HCT116 (cell line): ENCODE measurements around the gene MFRP. TPM values are rescaled to one million over a fixed set of nuclear protein-coding genes. Genes with fewer than 3 reads are reported as not detected.

Source experiments
- ATAC-seq: fragments of 200-7000 bp; cut with Tn5 transposase; 2 replicates; pipeline ENCODE4 v1.9.1; 2020; ENCODE audit warnings: mild to moderate bottlenecking, moderate library complexity
- BruUV-seq: library from RNA; stranded (reverse); fragments of 400-500 nt; replicated peaks from 2 replicates; lab custom pipeline; 2021; lab: Mats Ljungman, UMichigan
- CTCF ChIA-PET: fragments of 300-600 bp; sonication (Branson Sonifier 250); formaldehyde crosslinking; loops from one replicate; lab custom pipeline; 2021; ENCODE audit warnings: antibody characterized with exemption; lab: Charles Lee
- POLR2A ChIA-PET: fragments of 300-600, 350-600 bp; sonication (Branson Sonifier 250); formaldehyde crosslinking; loops from one replicate; lab custom pipeline; 2021; ENCODE audit warnings: antibody characterized with exemption; lab: Charles Lee
- RAD21 ChIA-PET, 2 experiments: fragments of 300-600 bp; sonication (Branson Sonifier 250); formaldehyde crosslinking; loops; one replicate each; lab custom pipeline; 2023; ENCODE audit warnings: low total read pairs in 2 of 2; ENCODE audit not compliant: uncharacterized antibody in 2 of 2, unreplicated experiment in 2 of 2, low non-redundant PET in 1 of 2; lab: Charles Lee
- DNase-seq: peaks from one replicate; pipeline ENCODE4 v3.0.0-alpha.2; 2010; ENCODE audit warnings: low read depth, low spot score
- H2AFZ ChIP-seq: fragments of 200-600 bp; shearing (Covaris generic), sonication (generic); 2 replicates; pipeline ENCODE4 v1.6.1; 2017; ENCODE audit warnings: low read depth, mixed run types, mixed read lengths, antibody characterized with exemption, low read length; ENCODE audit not compliant: poor library complexity, severe bottlenecking
- H3K27ac ChIP-seq: 2 replicates; pipeline ENCODE4 v1.5.1; 2012; ENCODE audit warnings: low read depth, low read length
- H3K27me3 ChIP-seq: fragments of 200-600 bp; sonication (generic); 2 replicates; pipeline ENCODE4 v1.6.1; 2016; ENCODE audit warnings: mixed run types, low read length, mixed read lengths; ENCODE audit not compliant: insufficient read depth
- H3K36me3 ChIP-seq, 2 experiments: fragments of 200-500 bp in 1 of 2; fragments of 200-600 bp in 1 of 2; sonication (Bioruptor generic) in 1 of 2; sonication (generic) in 1 of 2; 2 replicates each; pipeline versions ENCODE4 v1.5.1 to v1.6.1; 2014 to 2016; ENCODE audit warnings: low read length in 2 of 2, inconsistent platforms in 1 of 2, mixed read lengths in 1 of 2, mixed run types in 1 of 2; ENCODE audit not compliant: insufficient read depth in 2 of 2, control insufficient read depth in 1 of 2
- H3K4me1 ChIP-seq, 2 experiments: fragments of 200-600 bp in 1 of 2; sonication (generic) in 1 of 2; 2 replicates each; pipeline versions ENCODE4 v1.5.1 to v1.6.1; 2012 to 2017; ENCODE audit warnings: low read length in 2 of 2, inconsistent platforms in 1 of 2, mild to moderate bottlenecking in 1 of 2, mixed read lengths in 1 of 2, mixed run types in 1 of 2, moderate library complexity in 1 of 2; ENCODE audit not compliant: insufficient read depth in 2 of 2, control insufficient read depth in 1 of 2
- H3K4me2 ChIP-seq: fragments of 200-600 bp; sonication (generic); 2 replicates; pipeline ENCODE4 v1.6.1; 2017; ENCODE audit warnings: mixed run types, low read length, mixed read lengths
- H3K4me3 ChIP-seq, 2 experiments: fragments of 200-600 bp in 1 of 2; sonication (generic) in 1 of 2; replicated peaks in 1 of 2; 2 replicates each; pipeline ENCODE4 v1.5.1; 2011 to 2016; ENCODE audit warnings: low read length in 2 of 2, control low read depth in 1 of 2, low read depth in 1 of 2, mild to moderate bottlenecking in 1 of 2, mixed read lengths in 1 of 2, mixed run types in 1 of 2
- H3K79me2 ChIP-seq: fragments of 200-600 bp; sonication (generic); 2 replicates; pipeline ENCODE4 v1.6.1; 2017; ENCODE audit warnings: mild to moderate bottlenecking, mixed run types, low read length, moderate library complexity, mixed read lengths; ENCODE audit not compliant: insufficient read depth
- H3K9ac ChIP-seq: fragments of 200-600 bp; sonication (generic); 2 replicates; pipeline ENCODE4 v1.6.1; 2016; ENCODE audit warnings: low read length, mixed read lengths
- H3K9me2 ChIP-seq: fragments of 200-600 bp; sonication (generic), shearing (Covaris generic); 2 replicates; pipeline ENCODE4 v1.6.1; 2017; ENCODE audit warnings: mixed run types, mild to moderate bottlenecking, moderate library complexity; ENCODE audit not compliant: insufficient read depth
- H3K9me3 ChIP-seq, 2 experiments: fragments of 200-500 bp in 1 of 2; fragments of 200-600 bp in 1 of 2; sonication (Bioruptor generic) in 1 of 2; sonication (generic) in 1 of 2; 2 replicates each; pipeline ENCODE4 v1.6.1; 2014 to 2017; ENCODE audit warnings: low read length in 2 of 2, mixed read lengths in 2 of 2, inconsistent platforms in 1 of 2, low read depth in 1 of 2, mild to moderate bottlenecking in 1 of 2, mixed run types in 1 of 2, moderate library complexity in 1 of 2; ENCODE audit not compliant: control insufficient read depth in 1 of 2, insufficient read depth in 1 of 2
- H4K20me1 ChIP-seq: fragments of 200-600 bp; sonication (generic), shearing (Covaris generic); 2 replicates; pipeline ENCODE4 v1.6.1; 2017; ENCODE audit warnings: mixed run types, mild to moderate bottlenecking, moderate library complexity; ENCODE audit not compliant: insufficient read depth
- CBX3 ChIP-seq: IDR thresholded peaks from 2 replicates; pipeline ENCODE4 v1.6.1; 2012; ENCODE audit warnings: low read depth
- CEBPB ChIP-seq: IDR thresholded peaks from 2 replicates; pipeline ENCODE4 v1.6.1; 2012; ENCODE audit warnings: low read depth
- CTCF ChIP-seq, 3 experiments: fragments of 200-600 bp in 1 of 3; sonication (generic) in 1 of 3; IDR thresholded peaks in 2 of 3; conservative IDR thresholded peaks in 1 of 3; 2 replicates each; pipeline ENCODE4 v1.5.1; 2012 to 2017; ENCODE audit warnings: low read depth in 2 of 3, low read length in 2 of 3, antibody characterized with exemption in 1 of 3, borderline replicate concordance in 1 of 3, control low read depth in 1 of 3, mild to moderate bottlenecking in 1 of 3, mixed read lengths in 1 of 3, mixed run types in 1 of 3, moderate library complexity in 1 of 3; ENCODE audit not compliant: insufficient read depth in 1 of 3
- ELF1 ChIP-seq: IDR thresholded peaks from 2 replicates; pipeline ENCODE4 v1.6.1; 2012; ENCODE audit warnings: low read depth, borderline replicate concordance
- EZH2phosphoT487 ChIP-seq: fragments of 200-600 bp; IDR thresholded peaks from 2 replicates; pipeline ENCODE4 v1.6.1; 2018; ENCODE audit warnings: antibody characterized with exemption, borderline replicate concordance
- POLR2A ChIP-seq: IDR thresholded peaks from 2 replicates; pipeline ENCODE4 v1.7.0; 2011; ENCODE audit warnings: borderline replicate concordance; ENCODE audit not compliant: insufficient read depth, insufficient read length; ENCODE audit errors: extremely low read depth
- POLR2AphosphoS5 ChIP-seq: IDR thresholded peaks from 2 replicates; pipeline ENCODE4 v1.6.1; 2011; ENCODE audit warnings: mild to moderate bottlenecking, low read depth, low read length, moderate library complexity
- SP1 ChIP-seq: IDR thresholded peaks from 2 replicates; pipeline ENCODE4 v1.6.1; 2012; ENCODE audit warnings: low read depth
- SRF ChIP-seq: IDR thresholded peaks from 2 replicates; pipeline ENCODE4 v1.6.1; 2012; ENCODE audit warnings: low read depth
- TCF7L2 ChIP-seq: IDR thresholded peaks from 2 replicates; pipeline ENCODE4 v1.7.0; 2011; ENCODE audit warnings: borderline replicate concordance, inconsistent platforms; ENCODE audit not compliant: insufficient read depth, insufficient read length; ENCODE audit errors: extremely low read depth
- YY1 ChIP-seq: IDR thresholded peaks from 2 replicates; pipeline ENCODE4 v1.6.1; 2011; ENCODE audit warnings: low read length, low read depth, moderate library complexity, mild to moderate bottlenecking; ENCODE audit not compliant: insufficient replicate concordance; ENCODE audit errors: extremely low read depth
- ZFX ChIP-seq: fragments of 450-650 bp; IDR thresholded peaks from 2 replicates; pipeline ENCODE4 v1.6.1; 2017
- ZNF274 ChIP-seq: fragments of 200-500 bp; sonication (Bioruptor generic); IDR thresholded peaks from 2 replicates; pipeline ENCODE4 v1.6.1; 2014; ENCODE audit warnings: mild to moderate bottlenecking, low read depth, low read length, inconsistent platforms
- intact Hi-C: fragments of 100-400 bp; cut with micrococcal nuclease; formaldehyde crosslinking; loops from 2 replicates; pipeline ENCODE4 v1.10.0; 2022
- total RNA-seq: library from RNA; stranded (reverse); gene quantifications from one replicate; pipeline ENCODE4 v1.2.1, GENCODE V29; 2021; ENCODE audit not compliant: unreplicated experiment
- TF ChIP-seq, protein P1 (sequence below): IDR thresholded peaks from 2 replicates; pipeline ENCODE4 v1.6.1; 2011; ENCODE audit warnings: mild to moderate bottlenecking, low read length, moderate library complexity; ENCODE audit not compliant: insufficient replicate concordance; ENCODE audit errors: extremely low read depth

MFRP gene
- total RNA-seq, 1 experiment from 2014 or later = not detected

DNA sequence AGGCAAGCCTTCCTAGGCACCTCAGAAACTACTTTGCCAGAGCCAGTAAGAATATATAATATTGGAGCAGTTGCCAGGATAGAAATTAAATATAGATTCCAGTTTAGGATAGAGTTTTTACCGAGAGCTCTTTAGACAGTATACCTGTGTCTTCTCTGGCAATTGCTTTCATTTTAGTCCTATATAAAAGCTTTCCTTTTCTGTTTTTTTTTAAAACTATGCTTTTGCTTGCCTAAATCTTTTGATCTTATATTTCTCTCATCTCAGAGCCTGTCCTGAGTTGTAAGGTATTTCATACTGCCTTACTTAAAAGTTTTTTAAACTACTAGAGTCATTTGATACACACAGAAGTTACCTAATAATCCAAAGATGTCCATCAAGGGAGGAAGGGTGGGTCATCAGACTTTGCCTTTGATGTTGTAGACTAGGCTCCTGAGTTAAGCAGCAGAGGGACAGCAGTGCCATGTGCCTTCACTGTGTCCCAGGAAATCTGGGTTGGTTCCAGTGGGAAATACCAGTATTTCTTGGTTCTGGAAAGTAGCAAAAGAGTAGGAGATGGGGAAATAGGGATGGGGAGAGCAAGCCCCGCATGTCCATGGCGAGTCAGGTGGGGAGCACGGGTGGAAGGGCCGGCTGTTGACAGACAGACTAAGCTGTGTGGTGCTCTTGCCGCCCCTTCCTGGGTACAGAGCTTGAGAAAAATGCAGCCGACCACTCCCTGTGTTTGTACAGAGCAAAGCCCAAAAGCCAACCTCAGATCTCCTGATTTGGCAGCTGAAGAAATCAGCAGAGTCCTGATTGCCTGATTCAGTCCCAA lies 40.7 kb downstream of the MFRP start:
- ChIA-PET CTCF (no interaction called here), POLR2A (no interaction called here)
- TF ChIP-seq YY1 (no peak), ZNF274 (no peak), ZFX (no peak), CBX3 (no peak), CTCF (IDR thresholded peaks at IDR 0.05 in 2 of 3, conservative IDR thresholded peaks at IDR 0.05 in 1 of 3; ENCODE audit: borderline replicate concordance in 1 of 3, insufficient read depth in 1 of 3, low read depth in 2 of 3, low read length in 2 of 3) (no peak), ELF1 (no peak), TCF7L2 (no peak), SP1 (no peak), POLR2AphosphoS5 (no peak), EZH2phosphoT487 (no peak), SRF (no peak), CEBPB (no peak), POLR2A (no peak)
- TF ChIP-seq, protein P1, sequence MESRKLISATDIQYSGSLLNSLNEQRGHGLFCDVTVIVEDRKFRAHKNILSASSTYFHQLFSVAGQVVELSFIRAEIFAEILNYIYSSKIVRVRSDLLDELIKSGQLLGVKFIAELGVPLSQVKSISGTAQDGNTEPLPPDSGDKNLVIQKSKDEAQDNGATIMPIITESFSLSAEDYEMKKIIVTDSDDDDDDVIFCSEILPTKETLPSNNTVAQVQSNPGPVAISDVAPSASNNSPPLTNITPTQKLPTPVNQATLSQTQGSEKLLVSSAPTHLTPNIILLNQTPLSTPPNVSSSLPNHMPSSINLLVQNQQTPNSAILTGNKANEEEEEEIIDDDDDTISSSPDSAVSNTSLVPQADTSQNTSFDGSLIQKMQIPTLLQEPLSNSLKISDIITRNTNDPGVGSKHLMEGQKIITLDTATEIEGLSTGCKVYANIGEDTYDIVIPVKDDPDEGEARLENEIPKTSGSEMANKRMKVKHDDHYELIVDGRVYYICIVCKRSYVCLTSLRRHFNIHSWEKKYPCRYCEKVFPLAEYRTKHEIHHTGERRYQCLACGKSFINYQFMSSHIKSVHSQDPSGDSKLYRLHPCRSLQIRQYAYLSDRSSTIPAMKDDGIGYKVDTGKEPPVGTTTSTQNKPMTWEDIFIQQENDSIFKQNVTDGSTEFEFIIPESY = no peak
- TF ChIP-seq, all 23 proteins: peak for 0

More for the DNA sequence above, 40.7 kb downstream of the MFRP start:
- peaks cover 12 to 16% of the 10 kb centered on the region in 2 experiments for H3K36me3 ChIP-seq
- no peak overlapping the region for H3K4me3 ChIP-seq
- H3K27ac ChIP-seq = no peak overlapping the region
- no peak overlapping the region for H2AFZ ChIP-seq
- no peak overlapping the region for H3K4me2 ChIP-seq
- intact Hi-C loops = no loop called here
- RAD21 ChIA-PET = no interaction called here
- H3K9ac ChIP-seq = no peak overlapping the region
- no peaks in the 10 kb centered on the region for H3K9me3 ChIP-seq
- no peak for DNase-seq
- no peaks in the 10 kb centered on the region for H4K20me1 ChIP-seq
- H3K27me3 ChIP-seq = no peaks in the 10 kb centered on the region
- no peaks in the 10 kb centered on the region for H3K79me2 ChIP-seq
- H3K9me2 ChIP-seq = no peaks in the 10 kb centered on the region
- H3K4me1 ChIP-seq = no peaks in the 10 kb centered on the region
- ATAC-seq = no peak
- no TSS peak for BruUV-seq
